ENCODE measurements around the gene GSTP1. TPM values are rescaled to one million over a fixed set of nuclear protein-coding genes. Genes with fewer than 3 reads are reported as not detected.
"Not testable (repeated sequence)": the region's sequence is repeated elsewhere in the genome, so short reads cannot be mapped to it uniquely, and the experiment has no call there.

The GSTP1 gene
- total RNA-seq, 2 experiments from 2014 or later, result 376 to 463 TPM

DNA sequence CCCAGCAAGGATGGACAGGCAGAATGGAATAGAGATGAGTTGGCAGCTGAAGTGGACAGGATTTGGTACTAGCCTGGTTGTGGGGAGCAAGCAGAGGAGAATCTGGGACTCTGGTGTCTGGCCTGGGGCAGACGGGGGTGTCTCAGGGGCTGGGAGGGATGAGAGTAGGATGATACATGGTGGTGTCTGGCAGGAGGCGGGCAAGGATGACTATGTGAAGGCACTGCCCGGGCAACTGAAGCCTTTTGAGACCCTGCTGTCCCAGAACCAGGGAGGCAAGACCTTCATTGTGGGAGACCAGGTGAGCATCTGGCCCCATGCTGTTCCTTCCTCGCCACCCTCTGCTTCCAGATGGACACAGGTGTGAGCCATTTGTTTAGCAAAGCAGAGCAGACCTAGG is 2.3 kb downstream of the GSTP1 start:
- Mint-ChIP-seq H3K27ac (no peak overlapping the region), H3K27me3 (peaks cover 2% of the 10 kb centered on the region), H3K4me1 (peaks cover 37% of the 10 kb centered on the region), H3K4me3 (no peak overlapping the region), H3K36me3 (ENCODE audit: low read depth) (peaks cover 40% of the 10 kb centered on the region), H3K9me3 (ENCODE audit: low read depth) (peaks cover 6% of the 10 kb centered on the region)
- ATAC-seq (no peak), DNase-seq (no peak)
- intact Hi-C loops (cut with DNase I, micrococcal nuclease), result no loop called here
- ChIA-PET POLR2A (interaction anchor here (1.0 kb wide), 1 partner anchor 875 kb away, joined by 3 read pairs; the partner anchor contains the start of gene PPP6R3), CTCF (interaction anchor here (1.1 kb wide), 1 partner anchor 31 kb away, joined by 5 read pairs; no protein-coding TSS in a partner anchor)

DNA sequence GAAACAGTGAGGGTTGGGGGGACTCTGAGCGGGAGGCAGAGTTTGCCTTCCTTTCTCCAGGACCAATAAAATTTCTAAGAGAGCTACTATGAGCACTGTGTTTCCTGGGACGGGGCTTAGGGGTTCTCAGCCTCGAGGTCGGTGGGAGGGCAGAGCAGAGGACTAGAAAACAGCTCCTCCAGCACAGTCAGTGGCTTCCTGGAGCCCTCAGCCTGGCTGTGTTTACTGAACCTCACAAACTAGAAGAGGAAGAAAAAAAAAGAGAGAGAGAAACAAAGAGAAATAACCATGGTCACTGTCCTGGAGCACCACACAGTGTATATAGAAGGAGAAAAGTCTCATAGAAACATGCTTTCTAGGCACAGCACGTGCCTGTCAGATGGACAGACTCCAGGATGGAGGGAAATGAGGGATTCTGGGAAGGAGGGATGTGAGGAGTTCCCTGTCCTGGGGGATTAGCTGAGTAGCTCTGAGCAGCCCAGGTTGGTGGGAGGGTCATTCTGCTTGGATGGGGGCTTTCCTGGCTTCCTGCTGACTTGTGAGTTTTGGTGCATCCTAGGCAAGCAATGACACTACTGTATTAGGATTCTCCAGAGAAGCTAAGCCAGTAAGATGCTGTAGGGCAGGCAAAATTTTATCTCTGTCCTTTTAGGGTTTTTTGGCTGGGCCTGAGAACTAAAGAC is 3.1 kb downstream of the GSTP1 start:
- ATAC-seq, result no peak
- Mint-ChIP-seq H3K4me3 (no peak overlapping the region), H3K9me3 (ENCODE audit: low read depth) (peaks cover 6% of the 10 kb centered on the region), H3K36me3 (ENCODE audit: low read depth) (peaks cover 40% of the 10 kb centered on the region), H3K27me3 (peaks cover 2% of the 10 kb centered on the region), H3K4me1 (peaks cover 37% of the 10 kb centered on the region), H3K27ac (peak overlapping the region; percentile 70)
- CTCF ChIA-PET, result interaction anchor here (0.6 to 1.1 kb wide), 2 partner anchors 30 to 42 kb away, joined by 4 to 5 read pairs; no protein-coding TSS in a partner anchor
- intact Hi-C loops (cut with DNase I, micrococcal nuclease), result no loop called here
- POLR2A ChIA-PET, result no interaction called here
- no peak for DNase-seq

DNA sequence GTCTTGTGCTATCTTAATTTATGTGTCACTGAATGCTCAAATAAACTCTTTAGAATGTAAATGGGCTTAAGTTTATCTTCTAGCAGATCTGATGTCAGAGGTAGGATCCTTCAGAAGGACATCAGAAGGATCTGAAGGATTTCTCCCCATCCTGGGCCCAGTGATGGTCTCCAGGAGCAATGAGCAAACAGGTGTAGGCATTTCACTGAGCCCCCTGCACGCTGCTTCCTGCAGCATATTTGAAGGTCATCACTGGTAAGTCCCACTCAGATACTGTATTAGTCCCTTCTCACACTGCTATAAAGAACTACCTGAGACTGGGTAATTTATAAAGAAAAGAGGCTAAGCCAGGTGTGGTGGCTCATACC is 4.5 kb downstream of the GSTP1 start:
- Mint-ChIP-seq H3K4me3 (no peak overlapping the region), H3K4me1 (peaks cover 26% of the 10 kb centered on the region), H3K36me3 (ENCODE audit: low read depth) (peaks cover 40% of the 10 kb centered on the region), H3K27ac (no peak overlapping the region), H3K27me3 (no peaks in the 10 kb centered on the region), H3K9me3 (ENCODE audit: low read depth) (peaks cover 6% of the 10 kb centered on the region)
- no peak for ATAC-seq
- no peak for DNase-seq
- intact Hi-C loops (cut with DNase I, micrococcal nuclease), result no loop called here
- CTCF ChIA-PET, result interaction anchor here (0.7 kb wide), 1 partner anchor 66 kb away, joined by 3 read pairs; no protein-coding TSS in a partner anchor
- POLR2A ChIA-PET, result no interaction called here

DNA sequence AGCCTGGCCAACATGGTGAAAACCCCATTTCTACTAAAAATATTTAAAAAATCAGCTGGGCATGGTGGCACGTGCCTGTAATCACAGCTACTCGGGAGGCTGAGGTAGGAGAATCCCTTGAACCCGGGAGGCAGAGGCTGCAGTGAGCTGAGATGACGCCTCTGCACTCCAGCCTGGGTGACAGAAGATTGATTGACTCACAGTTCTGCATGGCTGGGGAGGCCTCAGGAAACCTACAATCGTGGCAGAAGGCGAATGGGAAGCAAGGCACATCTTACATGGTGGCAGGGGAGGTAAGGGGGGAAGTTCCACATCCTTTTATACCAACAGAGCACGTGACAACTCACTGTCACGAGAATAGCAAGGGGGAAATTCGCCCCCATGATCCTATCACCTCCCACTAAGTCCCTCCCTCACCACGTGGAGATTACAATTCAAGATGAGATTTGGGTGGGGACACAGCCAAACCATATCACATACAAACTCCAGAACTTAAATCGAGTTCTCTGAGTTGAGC is 5.3 kb downstream of the GSTP1 start:
- H3K36me3 Mint-ChIP-seq (ENCODE audit: low read depth), result peaks cover 40% of the 10 kb centered on the region
- H3K9me3 Mint-ChIP-seq (ENCODE audit: low read depth); POLR2A ChIA-PET; H3K4me3 Mint-ChIP-seq; ATAC-seq; H3K27me3 Mint-ChIP-seq; DNase-seq; H3K27ac Mint-ChIP-seq; intact Hi-C loops (cut with DNase I, micrococcal nuclease): not testable (repeated sequence)
- peaks cover 25% of the 10 kb centered on the region for H3K4me1 Mint-ChIP-seq
- CTCF ChIA-PET, result interaction anchor here (0.7 kb wide), 1 partner anchor 65 kb away, joined by 3 read pairs; no protein-coding TSS in a partner anchor

DNA sequence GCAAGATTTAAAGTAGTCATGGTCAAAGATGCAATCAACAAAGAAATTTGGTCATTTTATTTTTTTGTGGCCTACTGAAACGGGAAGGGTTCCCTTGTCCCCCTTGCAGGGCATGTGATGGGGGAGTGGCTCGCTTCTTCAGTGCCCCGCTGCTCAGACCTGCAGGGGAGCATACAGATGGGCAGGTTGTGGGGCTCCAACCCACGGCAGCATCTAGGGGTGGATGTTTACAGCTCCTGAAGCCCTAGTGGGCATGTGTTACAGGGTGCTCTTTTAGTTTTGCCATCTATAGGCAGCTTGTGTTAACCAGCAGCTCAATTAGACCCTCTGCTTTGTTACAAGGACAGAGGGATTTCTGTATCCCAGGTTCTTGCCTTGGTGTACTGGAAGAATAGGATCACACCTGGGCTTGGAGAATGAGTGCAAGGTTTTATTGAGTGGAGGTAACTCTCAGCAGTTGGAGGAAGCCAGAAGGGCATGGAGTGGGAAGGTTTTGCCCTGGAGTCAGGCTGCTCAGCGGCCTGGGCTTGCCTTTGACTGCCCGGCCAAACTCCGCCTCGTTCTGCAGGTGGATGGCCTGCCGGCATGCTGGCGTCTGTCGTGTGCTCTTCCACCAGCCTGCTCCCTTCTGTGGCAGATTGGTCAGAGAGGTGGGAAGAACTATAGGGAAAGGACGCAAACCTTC is 9.4 kb downstream of the GSTP1 start:
- ATAC-seq, result no peak
- intact Hi-C loops (cut with DNase I, micrococcal nuclease), result no loop called here
- CTCF ChIA-PET, result interaction anchor here (2.1 to 2.5 kb wide), 2 partner anchors 10 to 21 kb away, joined by 6 to 11 read pairs; partner anchors contain the start of gene GSTP1
- no peak for DNase-seq
- Mint-ChIP-seq H3K4me3 (no peak overlapping the region), H3K4me1 (no peaks in the 10 kb centered on the region), H3K27me3 (no peaks in the 10 kb centered on the region), H3K27ac (no peak overlapping the region), H3K9me3 (ENCODE audit: low read depth) (no peaks in the 10 kb centered on the region), H3K36me3 (ENCODE audit: low read depth) (peaks cover 3% of the 10 kb centered on the region)
- POLR2A ChIA-PET, result no interaction called here

- Mint-ChIP-seq H3K4me1 (no peaks in the 10 kb centered on the region), H3K4me3 (no peak overlapping the region), H3K9me3 (ENCODE audit: low read depth) (no peaks in the 10 kb centered on the region), H3K27ac (no peak overlapping the region), H3K36me3 (ENCODE audit: low read depth) (no peaks in the 10 kb centered on the region), H3K27me3 (no peaks in the 10 kb centered on the region)
- intact Hi-C loops (cut with DNase I, micrococcal nuclease), result no loop called here
- ChIA-PET CTCF (interaction anchor here (2.1 to 2.5 kb wide), 2 partner anchors 10 to 21 kb away, joined by 6 to 11 read pairs; partner anchors contain the start of gene GSTP1), POLR2A (no interaction called here)
- DNase-seq, result no peak
- no peak for ATAC-seq
Observed at GRCh38 chr11:67593565-67593905, 9.9 kb downstream of the GSTP1 start.

DNA sequence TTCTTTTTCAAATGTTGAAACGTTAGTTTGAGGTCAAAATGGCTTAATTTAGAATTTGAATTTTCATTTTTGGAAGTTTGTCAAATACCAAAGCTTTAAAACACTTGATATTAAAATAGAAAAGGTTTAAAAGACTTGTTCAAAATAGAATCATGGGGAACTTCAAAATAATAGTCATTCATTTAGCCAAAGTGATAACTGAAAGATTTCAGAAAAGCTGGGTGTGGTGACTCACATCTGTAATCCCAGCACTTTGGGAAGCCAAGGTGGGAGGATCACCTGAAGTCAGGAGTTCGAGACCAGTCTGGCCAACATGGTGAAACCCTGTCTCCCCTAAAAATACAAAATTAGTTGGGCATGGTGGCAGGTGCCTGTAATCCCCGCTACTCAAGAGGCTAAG is 10.9 kb downstream of the GSTP1 start:
- Mint-ChIP-seq H3K36me3 (ENCODE audit: low read depth) (no peaks in the 10 kb centered on the region), H3K4me3 (no peak overlapping the region), H3K4me1 (no peaks in the 10 kb centered on the region), H3K9me3 (ENCODE audit: low read depth) (no peaks in the 10 kb centered on the region), H3K27me3 (no peaks in the 10 kb centered on the region), H3K27ac (no peak overlapping the region)
- CTCF ChIA-PET, result no interaction called here
- ATAC-seq, result no peak
- POLR2A ChIA-PET, result no interaction called here
- intact Hi-C loops (cut with DNase I, micrococcal nuclease), result no loop called here
- no peak for DNase-seq

- POLR2A ChIA-PET, result no interaction called here
- CTCF ChIA-PET, result interaction anchor here (1.6 kb wide), 1 partner anchor 32 kb away, joined by 5 read pairs; the partner anchor contains the start of gene NUDT8
Observed at GRCh38 chr11:67596753-67597300, 13.2 kb downstream of the GSTP1 start.

DNA sequence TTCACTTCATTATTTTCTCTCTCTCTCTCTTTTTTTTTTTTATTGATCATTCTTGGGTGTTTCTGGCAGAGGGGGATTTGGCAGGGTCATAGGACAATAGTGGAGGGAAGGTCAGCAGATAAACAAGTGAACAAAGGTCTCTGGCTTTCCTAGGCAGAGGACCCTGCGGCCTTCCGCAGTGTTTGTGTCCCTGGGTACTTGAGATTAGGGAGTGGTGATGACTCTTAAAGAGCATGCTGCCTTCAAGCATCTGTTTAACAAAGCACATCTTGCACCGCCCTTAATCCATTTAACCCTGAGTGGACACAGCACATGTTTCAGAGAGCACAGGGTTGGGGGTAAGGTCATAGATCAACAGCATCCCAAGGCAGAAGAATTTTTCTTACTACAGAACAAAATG is 13.8 kb downstream of the GSTP1 start:
- DNase-seq; ATAC-seq; CTCF ChIA-PET; intact Hi-C loops (cut with DNase I, micrococcal nuclease); H3K27me3 Mint-ChIP-seq; H3K9me3 Mint-ChIP-seq (ENCODE audit: low read depth); H3K36me3 Mint-ChIP-seq (ENCODE audit: low read depth); POLR2A ChIA-PET; H3K27ac Mint-ChIP-seq; H3K4me3 Mint-ChIP-seq; H3K4me1 Mint-ChIP-seq: not testable (repeated sequence)

More at GRCh38 chr11:67596753-67597300, 13.2 kb downstream of the GSTP1 start:
- Mint-ChIP-seq H3K27ac (no peak overlapping the region), H3K4me3 (no peak overlapping the region), H3K27me3 (peaks cover 8% of the 10 kb centered on the region), H3K4me1 (no peaks in the 10 kb centered on the region), H3K9me3 (ENCODE audit: low read depth) (no peaks in the 10 kb centered on the region), H3K36me3 (ENCODE audit: low read depth) (no peaks in the 10 kb centered on the region)
- no peak for DNase-seq
- ATAC-seq, result no peak
- intact Hi-C loops (cut with DNase I, micrococcal nuclease), result no loop called here

DNA sequence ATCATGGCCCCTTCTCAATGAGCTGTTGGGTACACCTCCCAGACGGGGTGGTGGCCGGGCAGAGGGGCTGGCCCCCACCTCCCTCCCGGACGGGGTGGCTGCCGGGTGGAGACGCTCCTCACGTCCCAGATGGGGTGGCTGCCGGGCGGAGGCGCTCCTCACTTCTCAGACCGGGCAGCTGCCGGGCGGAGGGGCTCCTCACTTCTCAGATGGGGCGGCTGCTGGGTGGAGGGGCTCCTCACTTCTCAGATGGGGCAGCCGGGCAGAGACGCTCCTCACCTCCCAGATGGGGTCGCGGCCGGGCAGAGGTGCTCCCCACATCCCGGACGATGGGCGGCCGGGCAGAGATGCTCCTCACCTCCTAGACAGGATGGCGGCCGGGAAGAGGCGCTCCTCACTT is 14.4 kb downstream of the GSTP1 start:
- POLR2A ChIA-PET, H3K4me1 Mint-ChIP-seq: not testable (repeated sequence)

DNA sequence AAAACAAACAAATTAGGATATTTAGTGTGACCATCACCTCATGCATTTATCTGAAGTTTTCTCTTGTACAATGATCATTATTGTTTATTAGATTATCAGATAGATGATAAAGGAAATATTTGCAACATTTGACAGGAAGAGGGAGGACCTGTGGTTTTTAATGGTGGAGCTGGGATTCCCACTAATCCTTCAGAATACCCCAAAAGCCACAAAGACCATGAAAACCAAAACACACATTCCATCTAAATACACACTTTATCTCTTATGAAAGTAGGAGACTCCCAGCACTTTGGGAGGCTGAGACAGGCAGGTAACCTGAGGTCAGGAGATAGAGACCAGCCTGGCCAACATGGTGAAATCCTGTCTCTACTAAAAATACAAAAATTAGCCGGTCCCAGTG is 15.5 kb downstream of the GSTP1 start:
- no peaks in the 10 kb centered on the region for H3K36me3 Mint-ChIP-seq (ENCODE audit: low read depth)
- CTCF ChIA-PET, result interaction anchor here (0.6 kb wide), 1 partner anchor 30 kb away, joined by 3 read pairs; no protein-coding TSS in a partner anchor
- H3K4me1 Mint-ChIP-seq, result no peaks in the 10 kb centered on the region
- H3K27me3 Mint-ChIP-seq, result peaks cover 15% of the 10 kb centered on the region
- intact Hi-C loops (cut with DNase I, micrococcal nuclease), result no loop called here
- DNase-seq, result no peak
- POLR2A ChIA-PET, result no interaction called here
- H3K4me3 Mint-ChIP-seq, result no peak overlapping the region
- H3K9me3 Mint-ChIP-seq (ENCODE audit: low read depth), result no peaks in the 10 kb centered on the region
- H3K27ac Mint-ChIP-seq, result no peak overlapping the region
- ATAC-seq, result no peak

More for the DNA sequence above, 14.4 kb downstream of the GSTP1 start:
- H3K9me3 Mint-ChIP-seq (ENCODE audit: low read depth); ATAC-seq; CTCF ChIA-PET; DNase-seq; H3K4me3 Mint-ChIP-seq; H3K27ac Mint-ChIP-seq; intact Hi-C loops (cut with DNase I, micrococcal nuclease); H3K36me3 Mint-ChIP-seq (ENCODE audit: low read depth): not testable (repeated sequence)
- H3K27me3 Mint-ChIP-seq, result peaks cover 13% of the 10 kb centered on the region

Measured in activated CD4-positive, alpha-beta T cell treated with anti-CD3 and anti-CD28 coated beads for 36 hours (primary cell).